ENCODE data around the gene DUOX2.
A peak's percentile ranks its signal among the peaks of the same experiment; 100 is the strongest.

DUOX2 gene

DNA sequence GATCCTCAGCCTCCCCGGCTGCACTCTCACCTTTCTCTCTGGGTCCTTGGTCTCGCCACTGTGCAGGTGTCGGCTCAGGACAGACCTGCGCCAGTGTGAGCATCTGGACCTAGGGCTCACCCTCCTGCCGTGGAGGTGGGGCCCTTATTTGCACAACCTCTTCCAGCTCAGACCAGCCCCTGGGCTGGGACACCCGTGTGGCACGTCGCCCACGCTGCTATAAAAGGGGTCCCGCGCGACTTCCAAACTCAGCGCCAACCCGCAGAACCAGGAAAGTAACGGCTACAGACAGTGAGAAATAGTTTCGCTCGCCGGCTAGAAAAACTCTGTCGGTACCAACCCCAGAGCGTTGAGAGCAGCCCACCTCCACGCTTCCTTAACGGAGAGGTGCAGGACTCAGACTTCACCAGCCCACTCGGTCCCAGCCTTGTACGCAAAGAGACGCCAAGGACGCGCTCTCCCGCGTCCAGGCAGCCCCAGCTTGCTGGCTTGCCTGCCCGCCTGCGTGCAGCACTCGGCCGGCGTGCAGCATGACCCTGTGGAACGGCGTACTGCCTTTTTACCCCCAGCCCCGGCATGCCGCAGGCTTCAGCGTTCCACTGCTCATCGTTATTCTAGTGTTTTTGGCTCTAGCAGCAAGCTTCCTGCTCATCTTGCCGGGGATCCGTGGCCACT is at the start of gene DUOX2, which contains the start of gene DUOXA2:
TSS of gene DUOX2 (minus strand) at position 97 of the 675 bp plus-strand sequence. CDS start 761 bp downstream, outside the sequence.
TSS of gene DUOXA2 (plus strand) at position 251 of the 675 bp plus-strand sequence. CDS start at position 531, 280 bp downstream.
- DNase-seq = no peak

DNA sequence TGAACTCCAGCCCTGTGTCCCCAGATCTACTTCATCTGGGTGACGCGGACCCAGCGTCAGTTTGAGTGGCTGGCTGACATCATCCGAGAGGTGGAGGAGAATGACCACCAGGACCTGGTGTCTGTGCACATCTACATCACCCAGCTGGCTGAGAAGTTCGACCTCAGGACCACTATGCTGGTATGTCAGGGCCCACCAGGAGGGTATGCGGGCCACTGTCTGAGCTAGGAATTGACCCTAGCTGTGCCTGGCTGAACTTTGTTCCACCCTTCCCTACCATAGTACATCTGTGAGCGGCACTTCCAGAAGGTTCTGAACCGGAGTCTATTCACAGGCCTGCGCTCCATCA is 49.5 kb upstream of the DUOX2 start:
- DNase-seq = no peak

DNA sequence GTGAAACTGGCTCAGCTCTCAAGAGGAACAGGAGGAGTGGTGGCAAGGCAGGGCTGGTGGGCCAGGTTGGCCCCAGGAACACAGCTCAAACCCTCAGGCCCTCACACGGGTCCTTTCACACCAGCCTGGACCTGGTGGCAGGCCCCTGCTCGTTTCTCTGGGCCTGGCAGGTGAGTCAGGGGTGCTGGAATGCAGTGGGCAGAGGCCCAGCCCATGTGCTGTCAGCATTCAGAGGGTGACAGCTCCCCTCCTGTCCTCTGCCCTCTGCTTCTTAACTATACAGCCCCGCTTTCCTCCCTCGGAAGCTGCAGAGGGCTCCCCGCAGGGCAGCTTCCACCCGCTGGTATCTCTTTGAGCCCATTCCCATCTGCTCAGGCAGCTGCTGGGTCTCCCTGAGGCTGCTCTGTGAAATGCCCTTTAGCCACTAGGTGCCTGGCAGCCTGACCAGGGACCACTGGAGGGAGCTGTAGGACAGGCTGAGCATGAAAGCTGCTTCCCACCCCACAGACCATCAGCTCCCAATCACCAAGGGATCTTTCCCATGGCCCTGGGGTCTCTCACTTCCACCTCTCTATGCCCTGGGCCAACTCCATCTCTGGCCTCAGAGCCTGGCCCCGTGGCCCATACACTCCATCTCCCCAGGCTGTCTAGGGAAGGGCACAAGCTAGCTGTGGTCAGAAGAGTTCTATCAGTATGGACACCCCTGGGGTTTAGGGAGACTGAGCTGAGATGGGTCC is 49.0 kb upstream of the DUOX2 start:
- DNase-seq = peak; percentile 56

DNA sequence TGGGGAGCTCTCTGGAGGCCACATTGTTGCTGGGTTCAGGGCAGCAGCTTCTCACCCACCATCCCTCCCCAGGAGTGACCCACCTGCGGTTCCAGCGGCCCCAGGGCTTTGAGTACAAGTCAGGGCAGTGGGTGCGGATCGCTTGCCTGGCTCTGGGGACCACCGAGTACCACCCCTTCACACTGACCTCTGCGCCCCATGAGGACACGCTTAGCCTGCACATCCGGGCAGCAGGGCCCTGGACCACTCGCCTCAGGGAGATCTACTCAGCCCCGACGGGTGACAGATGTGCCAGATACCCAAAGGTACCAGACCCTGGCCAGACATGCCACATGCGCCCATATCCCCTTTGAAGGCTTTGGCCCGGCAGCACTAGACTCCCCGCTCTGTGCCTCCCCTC is 47.7 kb upstream of the DUOX2 start:
- no peak for DNase-seq

DNA sequence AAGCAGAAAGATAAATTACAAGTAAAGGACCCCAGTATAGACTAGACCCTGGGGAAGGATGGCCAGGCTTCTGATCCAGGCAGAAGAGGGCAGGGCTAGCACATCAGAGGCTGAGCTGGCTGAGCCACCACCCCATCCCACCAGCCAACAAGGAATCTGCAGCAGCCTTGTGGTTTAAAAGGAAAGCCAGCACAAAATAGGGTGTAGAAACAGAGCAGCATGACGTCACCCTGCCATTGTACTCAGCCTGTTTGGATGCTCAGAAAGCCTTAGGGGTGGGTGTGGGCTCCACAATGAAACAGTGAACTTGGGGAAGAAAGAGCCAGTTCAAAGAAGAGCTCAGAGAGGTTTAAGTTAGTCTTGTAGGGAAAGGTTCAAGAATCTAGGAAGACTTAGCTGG is 44.0 kb upstream of the DUOX2 start:
- DNase-seq = peak; percentile 24

DNA sequence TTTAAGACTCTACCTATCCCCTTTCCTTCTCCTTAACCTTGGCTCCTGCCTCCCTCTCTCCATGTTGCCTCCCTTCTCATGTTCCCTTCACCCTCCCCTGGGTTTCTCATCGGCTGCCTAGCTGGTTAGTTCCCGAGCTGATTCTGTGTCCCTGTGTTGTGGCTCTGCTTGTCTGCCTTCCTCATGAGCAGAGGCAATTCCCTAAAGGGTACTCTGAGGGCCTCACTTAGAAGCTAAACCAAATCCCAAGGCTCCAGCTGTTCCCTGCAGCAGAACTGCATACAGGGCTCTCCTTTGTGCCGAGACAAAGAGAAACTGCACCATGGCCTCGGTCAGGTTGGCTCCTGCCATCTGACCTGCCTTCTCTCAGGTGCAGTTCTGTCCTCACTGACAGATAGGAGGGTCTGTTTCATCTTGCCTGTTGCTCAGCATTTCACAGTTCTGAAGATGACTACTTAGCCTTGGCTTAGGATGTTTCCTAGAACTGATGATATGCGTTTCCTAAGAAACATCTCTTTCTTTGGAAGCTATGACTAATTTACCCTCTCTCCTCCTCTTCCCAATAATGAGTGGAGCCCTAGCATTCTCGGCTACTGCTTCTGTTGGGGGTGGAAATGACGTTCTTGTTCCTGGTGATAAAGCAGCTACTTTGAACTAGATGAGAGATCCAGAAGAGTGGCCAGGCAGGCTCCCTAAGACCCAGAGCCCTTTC is 42.9 kb upstream of the DUOX2 start:
- DNase-seq = no peak

DNA sequence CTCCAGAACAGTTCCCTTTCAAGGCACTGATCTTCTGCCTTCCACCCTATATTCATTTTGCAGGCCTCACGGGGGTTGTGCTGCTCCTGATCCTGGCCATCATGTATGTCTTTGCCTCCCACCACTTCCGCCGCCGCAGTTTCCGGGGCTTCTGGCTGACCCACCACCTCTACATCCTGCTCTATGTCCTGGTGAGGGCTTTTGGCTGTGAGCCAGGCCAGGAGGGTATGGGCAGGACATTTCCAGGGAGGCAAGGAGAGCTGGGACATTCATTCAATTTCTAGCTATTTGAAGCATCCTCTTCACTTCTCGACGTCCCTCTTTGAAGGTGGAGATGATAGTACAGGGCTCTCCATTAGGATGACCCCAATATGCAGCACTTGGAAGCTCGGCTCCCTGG is 41.8 kb upstream of the DUOX2 start:
- DNase-seq = no peak

DNA sequence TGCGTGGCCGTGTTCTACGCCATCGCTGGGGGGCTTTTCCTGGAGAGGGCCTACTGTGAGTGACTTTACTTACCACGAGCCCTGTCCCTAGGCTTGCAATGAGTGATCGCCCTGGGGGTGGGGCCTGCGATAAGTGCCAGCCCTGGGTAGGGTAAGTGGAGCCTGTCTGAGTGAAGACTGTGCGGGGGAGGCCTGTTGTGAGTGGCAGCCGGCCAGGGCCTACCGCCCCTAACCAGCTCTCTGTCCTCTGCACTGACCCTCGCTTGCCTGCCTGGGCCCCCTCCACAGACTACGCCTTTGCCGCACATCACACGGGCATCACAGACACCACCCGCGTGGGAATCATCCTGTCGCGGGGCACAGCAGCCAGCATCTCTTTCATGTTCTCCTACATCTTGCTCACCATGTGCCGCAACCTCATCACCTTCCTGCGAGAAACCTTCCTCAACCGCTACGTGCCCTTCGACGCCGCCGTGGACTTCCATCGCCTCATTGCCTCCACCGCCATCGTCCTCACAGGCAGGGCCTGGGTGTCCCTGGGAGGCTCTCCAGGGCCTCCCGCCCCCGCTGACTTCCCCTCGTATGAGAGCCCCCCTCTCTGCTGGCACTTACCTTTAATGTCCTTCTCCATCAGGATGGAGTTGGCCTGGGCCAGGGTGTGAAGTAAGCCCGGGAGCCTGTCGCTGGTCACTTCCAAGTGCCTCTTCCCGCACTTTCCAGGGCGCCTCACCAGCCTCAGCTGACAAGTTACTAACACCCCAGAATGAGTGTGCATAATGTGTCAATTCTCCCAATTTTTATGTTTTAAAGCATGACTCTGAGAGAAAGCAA is 38.2 kb upstream of the DUOX2 start:
- DNase-seq = no peak

DNA sequence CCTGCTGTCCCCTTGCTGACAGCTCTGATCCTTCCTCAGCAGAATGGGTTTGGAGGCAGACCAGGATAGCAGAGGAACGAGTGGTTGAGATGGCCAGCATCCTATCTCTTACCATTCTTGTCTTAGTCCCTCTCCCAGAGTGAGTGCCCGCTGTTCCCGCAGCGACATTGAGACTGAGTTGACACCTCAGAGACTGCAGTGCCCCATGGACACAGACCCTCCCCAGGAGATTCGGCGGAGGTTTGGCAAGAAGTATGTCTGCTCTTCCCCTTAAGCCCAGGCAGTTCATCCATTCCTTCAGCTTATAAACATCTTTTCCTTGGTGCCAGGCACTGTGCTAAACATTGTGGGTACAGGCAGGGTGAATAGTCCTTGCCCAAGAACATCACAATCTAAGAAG is 37.0 kb upstream of the DUOX2 start:
- DNase-seq = no peak

DNA sequence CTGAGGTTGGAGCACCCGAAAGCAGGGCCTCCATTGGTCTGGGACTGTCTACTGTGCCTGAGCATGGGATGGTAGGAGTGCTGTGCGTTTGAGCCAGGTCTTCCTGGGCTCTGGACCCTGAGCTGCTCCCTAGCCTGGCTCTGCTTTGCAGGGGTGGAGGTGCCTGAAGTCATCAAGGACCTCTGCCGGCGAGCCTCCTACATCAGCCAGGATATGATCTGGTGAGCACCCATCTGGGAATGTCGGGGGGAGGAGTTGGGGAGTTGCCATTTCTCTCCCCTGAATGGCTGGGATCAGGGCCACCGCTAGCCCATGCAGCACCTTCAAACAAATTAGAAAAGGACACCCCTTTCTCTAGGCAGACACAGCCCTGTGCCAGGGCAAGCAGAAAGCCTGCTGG is 36.5 kb upstream of the DUOX2 start:
- no peak for DNase-seq

DNA sequence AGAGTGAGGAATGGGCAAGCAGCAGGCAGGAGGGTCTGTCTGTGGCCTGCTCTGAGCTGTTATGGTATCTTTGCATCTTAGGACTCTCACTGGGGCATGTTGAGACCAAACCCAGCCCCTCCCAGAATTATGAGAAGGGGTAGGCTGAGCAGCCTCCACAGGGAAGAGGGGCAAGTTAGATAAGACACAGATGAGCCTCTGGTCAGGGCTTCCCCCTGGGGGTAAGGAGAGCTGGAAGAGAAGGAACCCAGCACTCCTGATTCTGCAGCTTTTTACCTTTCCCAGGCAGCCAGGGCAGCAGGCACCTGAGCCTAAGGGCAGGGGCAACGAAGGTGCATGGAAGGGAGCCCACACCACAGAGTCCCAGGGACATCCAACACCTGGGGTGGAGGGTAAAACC is 35.1 kb upstream of the DUOX2 start:
- no peak for DNase-seq

DNA sequence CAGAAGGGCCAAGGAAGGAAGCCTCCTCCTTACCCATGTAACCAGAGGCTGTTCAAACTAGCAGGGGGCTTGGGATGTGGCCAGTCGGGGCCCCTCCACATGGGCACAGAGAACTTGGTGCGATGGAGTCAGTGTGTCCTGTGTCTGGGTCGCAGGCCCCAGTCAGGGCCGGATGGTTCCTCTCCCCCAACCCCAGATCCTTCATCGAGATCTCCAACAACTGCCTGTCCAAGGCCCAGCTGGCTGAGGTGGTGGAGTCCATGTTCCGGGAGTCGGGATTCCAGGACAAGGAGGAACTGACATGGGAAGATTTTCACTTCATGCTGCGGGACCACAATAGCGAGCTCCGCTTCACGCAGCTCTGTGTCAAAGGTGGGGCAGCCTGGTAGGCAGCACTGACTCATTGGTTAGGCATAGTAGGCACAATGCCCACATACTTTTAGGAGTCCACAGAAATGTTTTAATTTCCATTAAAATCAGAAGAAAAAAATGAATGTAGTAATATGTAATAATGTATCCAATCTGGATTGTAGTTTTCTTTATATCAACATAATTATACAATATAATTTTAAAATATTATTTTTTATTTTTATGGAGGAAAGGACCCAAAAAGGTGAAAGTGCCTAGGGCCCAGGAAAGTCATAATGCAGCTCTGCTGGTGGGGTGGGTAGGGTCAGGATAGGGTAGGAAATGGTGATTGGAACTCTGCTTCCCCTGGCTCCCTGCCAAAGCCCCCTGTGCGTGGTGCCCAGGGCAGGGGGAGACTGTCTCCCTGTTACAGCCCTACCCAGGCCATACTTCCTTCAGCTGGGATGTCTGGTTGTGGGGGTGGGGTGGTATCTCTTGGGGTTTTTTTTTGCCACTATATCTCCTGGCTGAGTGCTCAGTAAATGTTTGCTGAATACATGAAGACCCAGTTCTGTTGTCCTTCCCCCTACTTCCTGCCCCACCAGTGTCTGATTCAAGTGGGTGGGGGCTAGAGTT is 34.4 kb upstream of the DUOX2 start:
- no peak for DNase-seq

DNA sequence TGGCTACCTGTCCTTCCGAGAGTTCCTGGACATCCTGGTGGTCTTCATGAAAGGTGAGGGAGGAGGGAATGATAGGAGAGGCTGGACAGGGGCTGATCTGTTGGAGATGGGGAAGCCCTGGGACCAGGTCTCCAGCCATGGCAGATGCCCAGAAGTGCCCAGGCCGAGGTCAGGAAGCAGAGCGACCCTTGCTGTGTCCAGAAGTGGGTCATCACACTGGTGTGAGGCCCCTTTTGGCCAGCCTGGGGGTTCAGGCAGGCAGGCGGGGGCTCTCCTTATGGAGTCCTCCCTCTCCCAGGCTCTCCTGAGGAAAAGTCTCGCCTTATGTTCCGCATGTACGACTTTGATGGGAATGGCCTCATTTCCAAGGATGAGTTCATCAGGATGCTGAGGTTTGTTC is 33.6 kb upstream of the DUOX2 start:
- no peak for DNase-seq

DNA sequence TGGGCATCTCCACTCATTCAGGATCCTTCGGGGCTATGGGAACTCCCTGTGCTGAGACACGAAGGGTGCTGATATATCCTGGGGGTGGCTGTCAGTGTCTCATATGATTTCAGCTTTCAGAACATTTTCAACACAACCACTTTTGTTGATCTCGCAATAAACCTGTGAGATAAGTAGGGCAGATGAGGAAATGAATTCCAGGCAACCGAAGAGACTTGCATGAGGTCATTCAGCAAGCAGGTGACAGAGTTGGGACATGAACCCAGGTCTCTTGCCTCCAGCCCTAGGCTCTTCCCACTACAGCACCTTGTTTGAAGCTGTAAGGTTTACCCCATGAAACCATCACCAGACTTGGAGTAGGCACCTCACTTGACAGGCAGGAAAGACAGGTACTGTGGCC is 32.4 kb upstream of the DUOX2 start:
- DNase-seq = no peak

DNA sequence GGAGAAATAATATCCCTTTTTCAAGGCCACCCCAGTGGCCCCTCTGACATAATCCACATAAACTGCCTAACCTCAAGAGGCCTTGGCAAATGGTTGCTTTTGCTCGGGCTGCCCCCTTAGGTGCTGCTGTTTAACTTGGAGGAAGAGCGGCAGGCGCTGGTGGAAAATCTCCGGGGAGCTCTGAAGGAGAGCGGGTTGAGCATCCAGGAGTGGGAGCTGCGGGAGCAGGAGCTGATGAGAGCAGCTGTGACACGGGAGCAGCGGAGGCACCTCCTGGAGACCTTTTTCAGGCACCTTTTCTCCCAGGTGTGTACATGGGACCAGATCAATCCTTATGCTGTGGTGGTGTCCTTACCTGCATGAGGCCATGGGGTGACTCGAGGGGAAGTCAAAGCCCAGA is 30.8 kb upstream of the DUOX2 start:
- DNase-seq = no peak

DNA sequence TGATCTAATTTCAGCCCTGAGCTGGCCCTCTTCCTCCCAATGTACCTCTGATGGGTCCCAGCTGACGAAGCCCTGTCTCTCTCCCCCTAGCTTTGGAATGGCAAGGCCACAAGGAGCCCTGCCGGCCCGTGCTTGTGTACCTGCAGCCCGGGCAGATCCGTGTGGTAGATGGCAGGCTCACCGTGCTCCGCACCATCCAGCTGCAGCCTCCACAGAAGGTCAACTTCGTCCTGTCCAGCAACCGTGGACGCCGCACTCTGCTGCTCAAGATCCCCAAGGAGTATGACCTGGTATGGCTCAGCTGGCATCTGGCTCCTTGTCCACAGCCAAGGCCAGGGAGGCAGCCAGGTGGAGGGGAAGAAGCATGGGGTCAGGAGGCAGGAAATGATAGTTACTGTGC is 30.0 kb upstream of the DUOX2 start:
- DNase-seq = no peak

DNA sequence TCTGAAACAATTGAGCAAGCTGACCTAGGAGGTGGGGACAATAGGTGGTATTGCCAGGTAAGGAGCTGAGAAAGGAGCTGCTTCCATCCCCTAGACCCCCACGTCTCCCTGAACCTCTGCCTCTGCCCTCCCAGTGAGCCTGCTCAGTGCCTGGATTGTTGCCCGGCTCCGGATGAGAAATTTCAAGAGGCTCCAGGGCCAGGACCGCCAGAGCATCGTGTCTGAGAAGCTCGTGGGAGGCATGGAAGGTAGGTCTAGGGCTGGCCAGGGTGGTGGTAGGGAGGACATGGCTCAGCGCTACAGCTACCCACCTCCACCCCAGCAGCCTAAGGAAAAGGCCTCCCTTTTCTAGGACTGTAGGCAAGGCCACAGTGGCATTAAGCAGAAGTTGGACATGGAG is 29.1 kb upstream of the DUOX2 start:
- DNase-seq = no peak

DNA sequence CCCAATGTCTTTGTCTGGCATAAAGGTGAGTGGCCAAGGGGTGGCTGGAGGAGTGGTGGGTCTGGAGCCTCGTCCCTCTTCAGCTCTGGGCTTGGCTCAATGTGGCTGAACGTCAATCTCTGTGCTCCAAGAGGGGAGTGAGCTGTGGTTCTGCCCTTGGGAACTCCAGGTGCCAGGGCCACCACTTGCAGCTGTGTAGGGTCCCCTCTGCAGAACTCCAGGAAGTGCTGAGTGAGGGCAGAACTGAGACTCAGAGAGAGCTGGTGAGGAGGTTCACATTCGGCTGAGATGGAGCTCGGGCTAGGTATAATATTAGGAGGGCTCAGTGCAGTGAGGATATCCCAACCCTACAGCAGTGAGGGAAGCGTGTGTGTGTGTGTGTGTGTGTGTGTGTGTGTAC is 27.4 kb upstream of the DUOX2 start:
- DNase-seq = no peak

DNA sequence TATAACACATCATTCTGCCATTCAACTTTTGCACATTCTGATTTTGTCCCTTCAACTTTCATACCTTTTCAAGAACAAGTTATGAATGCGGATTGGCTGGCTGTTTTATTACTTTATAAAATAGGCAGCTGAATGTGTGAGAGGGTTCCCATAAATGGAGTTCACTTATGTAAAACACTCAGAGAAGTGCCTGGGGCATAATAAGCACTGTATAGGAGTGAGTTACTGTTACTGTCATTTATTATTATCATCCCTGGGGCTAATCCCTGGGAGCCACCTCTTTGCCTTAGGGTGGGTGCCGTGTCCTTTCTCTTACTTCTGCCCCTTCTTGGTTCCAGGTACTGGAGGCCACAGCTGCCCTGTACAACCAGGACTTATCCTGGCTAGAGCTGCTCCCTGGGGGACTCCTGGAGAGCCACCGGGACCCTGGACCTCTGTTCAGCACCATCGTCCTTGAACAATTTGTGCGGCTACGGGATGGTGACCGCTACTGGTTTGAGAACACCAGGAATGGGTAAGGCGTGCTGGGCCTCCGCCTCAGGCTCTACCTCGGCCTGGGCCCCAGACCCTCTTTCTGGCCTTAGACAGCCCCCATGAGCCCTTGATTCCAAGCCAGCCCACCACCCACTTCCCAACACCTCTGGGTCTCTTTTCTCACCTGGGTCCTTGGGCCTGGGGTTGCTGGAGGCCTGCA is 26.7 kb upstream of the DUOX2 start:
- DNase-seq = no peak

DNA sequence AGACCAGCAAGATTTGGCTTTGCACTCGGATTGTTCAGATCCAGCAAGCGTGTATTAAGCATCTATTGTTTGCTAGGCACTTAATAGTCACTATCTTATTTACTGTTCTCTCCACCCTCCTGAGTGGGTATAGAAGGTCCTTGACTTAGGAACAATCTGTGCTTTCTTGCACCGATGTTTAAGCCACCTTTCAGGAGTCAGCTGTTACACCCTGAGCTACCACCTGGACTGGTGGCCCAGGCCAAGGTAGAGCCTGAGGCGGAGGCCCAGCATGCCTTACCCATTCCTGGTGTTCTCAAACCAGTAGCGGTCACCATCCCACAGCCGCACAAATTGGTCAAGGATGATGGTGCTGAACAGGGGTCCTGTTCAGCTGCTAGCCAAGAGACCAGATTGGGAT is 25.8 kb upstream of the DUOX2 start:
- DNase-seq = no peak
